Testis (tissue), 3 donors: Measurements from ENCODE around the gene CUL4B. TPM values are rescaled to one million over a fixed set of nuclear protein-coding genes. Genes with fewer than 3 reads are reported as not detected.

Experiments
- DNase-seq: peaks from one replicate; pipeline ENCODE4 v3.0.0-alpha.2; 2019
- H3K27ac ChIP-seq, 2 donors: fragments of 200-600 bp; sonication (generic); one replicate each; pipeline ENCODE4 v1.5.1; 2019
- H3K27me3 ChIP-seq: fragments of 200-600 bp; sonication (generic); one replicate; pipeline ENCODE4 v1.5.1; 2019
- H3K36me3 ChIP-seq: fragments of 200-600 bp; sonication (generic); one replicate; pipeline ENCODE4 v1.5.1; 2017; ENCODE audit warnings: low read depth; ENCODE audit errors: missing control alignments
- H3K4me1 ChIP-seq: fragments of 200-600 bp; sonication (generic); one replicate; pipeline ENCODE4 v1.5.1; 2019
- H3K4me3 ChIP-seq, 2 donors: fragments of 200-600 bp; sonication (generic); one replicate each; pipeline ENCODE4 v1.5.1; 2017 to 2019
- H3K9me3 ChIP-seq: fragments of 200-600 bp; sonication (generic); one replicate; pipeline ENCODE4 v1.5.1; 2017
- POLR2A ChIP-seq: fragments of 450-650 bp; IDR thresholded peaks from one replicate; pipeline ENCODE4 v1.6.1; 2017; ENCODE audit warnings: antibody characterized with exemption, mild to moderate bottlenecking, moderate library complexity
- WGBS, 2 donors: methylation state at CpG; one replicate each; pipeline ENCODE4 v1.1.5; 2018; 5-methylcytosine and 5-hydroxymethylcytosine counted together
- intact Hi-C: fragments of 100-400 bp; cut with DNase I; formaldehyde crosslinking; loops from one replicate; pipeline ENCODE4 v1.15.1; 2023; ENCODE audit warnings: low total_unique reads
- polyA plus RNA-seq: library from polyadenylated mRNA; stranded (reverse); fragments of 350-450 nt; fragmentation: Illumina TruSeq; extraction: RNeasy Lipid Tissue Mini Kit (QIAGEN cat#74804); gene quantifications from one replicate; pipeline ENCODE4 v1.2.3, GENCODE V29; 2014; ENCODE audit warnings: low read depth, low replicate concordance; ENCODE audit not compliant: insufficient read depth
- total RNA-seq, 2 donors: library from RNA; depleted of rRNA; stranded (reverse); fragments of >200 nt; gene quantifications; one replicate each; pipeline ENCODE4 v1.2.3, GENCODE V29; 2016
- TF ChIP-seq, protein P1 (sequence below), 3 experiments: fragments of 450-650 bp in 2 of 3; fragments of 200-600 bp in 1 of 3; sonication (generic) in 1 of 3; IDR thresholded peaks; one replicate each; pipeline ENCODE4 v1.5.1; 2016 to 2019; ENCODE audit warnings: antibody characterized with exemption in 3 of 3, mild to moderate bottlenecking in 2 of 3, moderate library complexity in 1 of 3

Gene CUL4B
- total and polyA plus RNA-seq, 3 donors from 2014 or later = 62.0 to 123 (median 111) TPM

DNA sequence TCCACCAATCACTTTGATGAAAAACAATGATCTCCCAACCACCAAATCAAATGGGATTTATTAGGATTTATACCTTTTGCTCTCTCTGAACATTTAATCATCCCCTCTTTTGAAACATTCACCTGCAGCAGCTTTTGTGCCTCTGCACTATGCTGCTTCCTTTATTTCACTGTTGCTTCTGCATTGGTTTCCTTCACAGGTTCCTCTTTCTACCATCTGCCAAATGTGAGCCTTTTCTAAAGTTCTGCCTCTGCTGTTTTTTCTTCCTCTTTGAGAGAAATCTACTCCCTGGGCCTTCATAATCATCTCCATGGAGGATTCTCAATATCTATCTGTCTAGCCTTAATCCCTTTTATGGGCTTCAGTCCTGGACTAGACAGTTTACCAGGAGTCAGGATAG is 24.7 kb downstream of the CUL4B start:
- intact Hi-C loops = no loop called here
- H3K27me3 ChIP-seq = no peaks in the 10 kb centered on the region
- TF ChIP-seq, protein P1, sequence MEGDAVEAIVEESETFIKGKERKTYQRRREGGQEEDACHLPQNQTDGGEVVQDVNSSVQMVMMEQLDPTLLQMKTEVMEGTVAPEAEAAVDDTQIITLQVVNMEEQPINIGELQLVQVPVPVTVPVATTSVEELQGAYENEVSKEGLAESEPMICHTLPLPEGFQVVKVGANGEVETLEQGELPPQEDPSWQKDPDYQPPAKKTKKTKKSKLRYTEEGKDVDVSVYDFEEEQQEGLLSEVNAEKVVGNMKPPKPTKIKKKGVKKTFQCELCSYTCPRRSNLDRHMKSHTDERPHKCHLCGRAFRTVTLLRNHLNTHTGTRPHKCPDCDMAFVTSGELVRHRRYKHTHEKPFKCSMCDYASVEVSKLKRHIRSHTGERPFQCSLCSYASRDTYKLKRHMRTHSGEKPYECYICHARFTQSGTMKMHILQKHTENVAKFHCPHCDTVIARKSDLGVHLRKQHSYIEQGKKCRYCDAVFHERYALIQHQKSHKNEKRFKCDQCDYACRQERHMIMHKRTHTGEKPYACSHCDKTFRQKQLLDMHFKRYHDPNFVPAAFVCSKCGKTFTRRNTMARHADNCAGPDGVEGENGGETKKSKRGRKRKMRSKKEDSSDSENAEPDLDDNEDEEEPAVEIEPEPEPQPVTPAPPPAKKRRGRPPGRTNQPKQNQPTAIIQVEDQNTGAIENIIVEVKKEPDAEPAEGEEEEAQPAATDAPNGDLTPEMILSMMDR (IDR thresholded peaks at IDR 0.05) = no peak
- TF ChIP-seq POLR2A = no peak
- H3K4me1 ChIP-seq = no peaks in the 10 kb centered on the region
- no peak overlapping the region for H3K27ac ChIP-seq
- no peak for DNase-seq
- no peaks in the 10 kb centered on the region for H3K9me3 ChIP-seq
- no peaks in the 10 kb centered on the region for H3K36me3 ChIP-seq
- H3K4me3 ChIP-seq = no peak overlapping the region

DNA sequence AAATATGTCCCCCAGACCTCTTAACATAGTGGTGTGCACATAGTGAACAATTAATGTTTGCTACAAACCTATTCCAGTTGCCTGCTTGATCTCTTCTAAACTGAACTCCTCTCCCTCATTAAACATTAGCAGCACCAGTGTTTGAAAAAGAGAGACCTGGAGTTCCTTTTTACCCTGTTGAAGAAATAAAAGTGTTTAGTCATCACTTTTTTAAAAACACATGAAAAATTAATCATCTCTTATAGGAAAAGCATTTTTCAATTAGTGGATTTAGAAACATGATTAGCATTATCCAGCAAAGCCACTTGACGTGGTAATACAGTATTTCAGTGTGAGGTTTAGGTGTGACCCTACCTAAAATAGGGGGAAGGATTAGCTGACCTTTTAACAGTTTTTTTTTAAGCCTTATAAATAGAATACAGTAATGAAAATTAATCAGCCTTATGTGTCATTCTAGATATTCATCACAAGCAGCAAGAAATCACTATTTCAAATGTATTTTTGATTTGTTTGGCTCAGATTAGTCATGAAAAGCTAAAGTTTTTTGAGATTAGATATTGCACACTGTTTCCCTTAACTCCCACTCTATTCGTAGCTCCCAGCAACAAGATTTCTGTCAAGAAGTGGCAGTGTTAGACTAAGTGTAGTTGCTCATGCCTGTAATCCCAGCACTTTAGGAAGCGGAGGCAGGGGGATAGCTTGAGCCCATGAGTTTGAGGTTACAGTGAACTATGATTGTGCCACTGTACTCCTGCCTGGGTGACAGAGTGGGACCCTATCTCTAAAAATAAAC is 26.2 kb downstream of the CUL4B start:
- intact Hi-C loops = no loop called here
- no peaks in the 10 kb centered on the region for H3K27me3 ChIP-seq
- no peak for TF ChIP-seq POLR2A
- TF ChIP-seq, protein P1 (IDR thresholded peaks at IDR 0.05) = no peak
- H3K36me3 ChIP-seq = no peaks in the 10 kb centered on the region
- H3K27ac ChIP-seq = no peak overlapping the region
- 88 to 90% methylated on average over 3 of the region's 3 CpGs for WGBS, 2 donors
- H3K4me3 ChIP-seq = no peak overlapping the region
- H3K9me3 ChIP-seq = no peaks in the 10 kb centered on the region
- H3K4me1 ChIP-seq = no peaks in the 10 kb centered on the region
- no peak for DNase-seq

DNA sequence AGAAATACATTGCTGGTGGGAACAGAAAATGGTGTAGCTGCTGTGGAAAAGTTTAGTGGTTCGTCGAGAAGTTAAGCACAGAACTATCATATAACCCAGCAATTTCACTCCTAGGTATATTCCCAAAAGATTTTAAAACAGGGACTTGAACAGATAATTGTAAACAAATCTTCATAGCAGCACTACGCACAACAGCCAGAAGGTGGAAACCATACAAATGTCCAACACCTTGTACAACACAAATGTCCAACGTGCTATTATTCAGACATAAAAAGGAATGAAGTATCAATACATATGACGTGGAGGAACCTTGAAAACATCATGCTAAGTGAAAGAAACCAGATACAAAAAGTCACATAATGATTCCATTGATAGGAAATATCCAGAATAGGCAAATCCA is 37.9 kb downstream of the CUL4B start:
- WGBS, 2 donors = 85 to 86% methylated on average over 5 of the region's 5 CpGs
- H3K27me3 ChIP-seq = no peaks in the 10 kb centered on the region

DNA sequence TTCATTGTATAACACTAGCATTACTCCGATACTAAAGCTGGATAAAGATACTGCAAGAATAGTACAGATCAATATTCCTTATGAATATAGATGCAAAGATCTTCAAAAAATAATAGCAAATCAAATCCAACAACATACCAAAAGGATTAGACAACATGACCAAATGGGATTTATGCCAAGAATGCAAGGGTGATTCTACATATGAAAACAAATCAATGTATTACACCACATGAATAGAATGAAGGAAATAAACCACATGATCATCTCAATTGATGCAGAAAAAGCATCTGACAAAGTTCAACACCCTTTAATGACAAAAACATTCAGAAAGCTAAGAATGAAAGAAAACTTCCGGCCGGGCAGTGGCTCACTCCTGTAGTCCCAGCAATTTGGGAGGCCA is 42.8 kb downstream of the CUL4B start:
- Histone ChIP-seq H3K4me3 (no peak overlapping the region), H3K27me3 (no peaks in the 10 kb centered on the region), H3K9me3 (no peaks in the 10 kb centered on the region), H3K27ac (no peak overlapping the region), H3K36me3 (no peaks in the 10 kb centered on the region), H3K4me1 (no peaks in the 10 kb centered on the region)
- DNase-seq = no peak
- no peak for TF ChIP-seq POLR2A
- TF ChIP-seq, protein P1 (IDR thresholded peaks at IDR 0.05) = no peak
- intact Hi-C loops = no loop called here
- 100% methylated on average over 3 of the region's 3 CpGs for WGBS, 2 donors

More for the DNA sequence above, 37.9 kb downstream of the CUL4B start:
- Histone ChIP-seq H3K9me3 (no peaks in the 10 kb centered on the region), H3K36me3 (no peaks in the 10 kb centered on the region), H3K27ac (no peak overlapping the region), H3K4me1 (no peaks in the 10 kb centered on the region), H3K4me3 (no peak overlapping the region)
- no peak for DNase-seq
- intact Hi-C loops = no loop called here
- no peak for TF ChIP-seq POLR2A
- TF ChIP-seq, protein P1 (IDR thresholded peaks at IDR 0.05) = no peak

DNA sequence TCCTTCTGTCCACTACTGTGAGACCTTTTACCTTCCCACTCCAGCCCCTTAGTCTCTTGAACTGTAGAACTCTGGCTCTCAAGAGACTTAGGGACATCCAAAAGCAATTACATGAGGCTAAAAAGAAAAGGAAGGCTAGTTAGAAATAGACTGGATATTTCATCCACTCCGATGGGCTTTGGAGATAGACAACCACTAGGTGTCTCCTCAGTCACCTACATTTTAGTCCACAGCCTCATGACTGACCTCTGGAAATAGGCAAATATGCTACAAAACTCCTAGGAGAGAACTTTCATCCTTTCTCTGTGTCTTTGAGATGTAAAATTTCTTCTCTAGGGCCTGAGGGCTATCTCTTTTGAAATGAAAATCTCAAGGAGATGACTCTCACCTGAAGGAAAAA is 46.5 kb downstream of the CUL4B start:
- Histone ChIP-seq H3K27me3 (no peaks in the 10 kb centered on the region), H3K27ac (no peak overlapping the region), H3K4me1 (no peaks in the 10 kb centered on the region), H3K4me3 (no peak overlapping the region), H3K36me3 (no peaks in the 10 kb centered on the region), H3K9me3 (no peaks in the 10 kb centered on the region)
- WGBS, 2 donors = 45 to 78% methylated on average over 1 of the region's 1 CpG
- intact Hi-C loops = no loop called here
- no peak for DNase-seq
- no peak for TF ChIP-seq POLR2A
- TF ChIP-seq, protein P1 (IDR thresholded peaks at IDR 0.05) = peak in 1 of 3 experiments; percentile 3
